Ishikawa (cell line): ENCODE results near the gene SMPD3.

Experiments used
- CEBPB ChIP-seq: IDR thresholded peaks from 2 replicates; pipeline ENCODE4 v1.6.1; 2012
- CREB1 ChIP-seq: IDR thresholded peaks from 2 replicates; pipeline ENCODE4 v1.6.1; 2012; ENCODE audit warnings: low read depth
- EGR1 ChIP-seq: IDR thresholded peaks from 2 replicates; pipeline ENCODE4 v1.6.1; 2012
- EP300 ChIP-seq: IDR thresholded peaks from 2 replicates; pipeline ENCODE4 v1.6.1; 2012; ENCODE audit warnings: borderline replicate concordance
- FOXM1 ChIP-seq: IDR thresholded peaks from 2 replicates; pipeline ENCODE4 v1.6.1; 2012; ENCODE audit warnings: low read depth, borderline replicate concordance
- NFIC ChIP-seq: IDR thresholded peaks from 2 replicates; pipeline ENCODE4 v1.6.1; 2012
- RAD21 ChIP-seq: IDR thresholded peaks from 2 replicates; pipeline ENCODE4 v1.6.1; 2012; ENCODE audit warnings: low read depth
- TAF1 ChIP-seq: IDR thresholded peaks from 2 replicates; pipeline ENCODE4 v1.6.1; 2012; ENCODE audit warnings: low read depth, mild to moderate bottlenecking
- TCF12 ChIP-seq: IDR thresholded peaks from 2 replicates; pipeline ENCODE4 v1.6.1; 2012; ENCODE audit warnings: low read depth
- TEAD4 ChIP-seq: IDR thresholded peaks from 2 replicates; pipeline ENCODE4 v1.6.1; 2012
- YY1 ChIP-seq: IDR thresholded peaks from 2 replicates; pipeline ENCODE4 v1.6.1; 2012; ENCODE audit warnings: low read depth
- ZBTB7A ChIP-seq: IDR thresholded peaks from 2 replicates; pipeline ENCODE4 v1.6.1; 2012; ENCODE audit warnings: low read depth
- TF ChIP-seq, protein P1 (sequence below): IDR thresholded peaks from 2 replicates; pipeline ENCODE4 v1.6.1; 2012
- TF ChIP-seq, protein P2 (sequence below): IDR thresholded peaks from 2 replicates; pipeline ENCODE4 v1.6.1; 2012; ENCODE audit warnings: low read depth, mild to moderate bottlenecking
- TF ChIP-seq, protein P3 (sequence below): IDR thresholded peaks from 2 replicates; pipeline ENCODE4 v1.6.1; 2012

Gene SMPD3

DNA sequence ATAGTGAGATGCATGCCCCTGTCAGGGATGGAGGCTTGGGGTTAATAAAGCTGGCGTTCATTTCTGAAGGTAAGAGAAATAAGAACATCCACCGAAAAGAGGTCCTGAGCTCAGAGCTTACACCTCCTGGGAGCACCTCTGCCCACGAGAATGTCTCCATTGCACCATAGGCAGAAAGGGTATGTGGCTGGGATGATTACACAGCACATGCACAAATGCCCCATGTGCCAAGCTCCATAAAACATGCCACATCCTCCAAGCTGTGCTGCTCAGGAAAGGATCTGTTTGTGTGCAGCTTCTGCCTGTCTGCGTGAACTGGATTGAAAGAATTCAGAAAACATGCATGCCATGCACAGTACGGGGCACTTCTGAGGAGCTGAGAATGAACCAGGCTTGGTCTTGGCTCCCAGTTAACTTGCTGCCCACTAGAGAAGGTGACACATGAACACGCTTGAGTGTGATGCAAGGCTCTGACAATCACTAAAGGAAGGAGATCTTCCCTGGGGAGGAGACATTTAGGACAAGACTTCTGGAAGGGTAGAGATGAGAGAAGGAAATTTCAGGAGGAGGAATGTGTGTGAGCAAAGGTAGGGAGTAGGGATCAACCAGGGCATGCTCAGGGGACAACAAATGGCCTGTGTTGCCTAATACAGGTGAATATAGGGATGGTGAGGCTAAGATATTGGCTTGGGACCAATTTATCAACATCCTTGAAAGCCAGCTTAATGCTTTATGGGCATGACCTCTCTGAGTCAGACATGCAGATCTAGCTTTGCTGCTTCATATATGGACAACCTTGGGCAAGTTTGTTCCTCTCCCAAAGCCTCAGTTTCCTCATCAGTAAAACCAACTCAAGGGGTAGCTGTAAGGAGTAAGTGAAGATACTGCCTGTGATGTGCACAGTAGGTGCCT lies 32.0 kb upstream of the SMPD3 start:
- TF ChIP-seq RAD21 (no peak), CREB1 (no peak)

DNA sequence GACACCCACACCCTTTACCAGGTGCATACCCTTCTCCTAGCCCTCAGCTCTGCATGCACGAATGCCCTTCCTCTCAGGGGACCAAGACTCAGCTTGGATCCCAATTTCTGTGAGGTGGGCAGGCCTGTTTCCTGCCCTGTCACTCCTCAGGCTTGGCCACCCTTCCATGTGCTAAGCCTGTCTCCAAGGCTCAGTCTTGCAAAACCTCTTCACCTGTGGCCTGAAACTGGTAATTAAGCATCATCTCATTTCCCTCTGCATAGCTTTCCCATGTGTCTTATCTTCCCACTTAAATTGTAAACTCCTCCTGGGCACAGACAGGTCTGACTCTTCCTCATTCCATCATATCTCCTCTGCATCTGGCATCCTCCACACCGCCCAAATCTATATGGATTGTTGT lies 31.0 kb upstream of the SMPD3 start:
- TF ChIP-seq YY1 (no peak), ZBTB7A (no peak), NFIC (no peak), RAD21 (no peak), EGR1 (no peak), TEAD4 (no peak), CREB1 (no peak), CEBPB (no peak), TCF12 (no peak)
- TF ChIP-seq, protein P1, sequence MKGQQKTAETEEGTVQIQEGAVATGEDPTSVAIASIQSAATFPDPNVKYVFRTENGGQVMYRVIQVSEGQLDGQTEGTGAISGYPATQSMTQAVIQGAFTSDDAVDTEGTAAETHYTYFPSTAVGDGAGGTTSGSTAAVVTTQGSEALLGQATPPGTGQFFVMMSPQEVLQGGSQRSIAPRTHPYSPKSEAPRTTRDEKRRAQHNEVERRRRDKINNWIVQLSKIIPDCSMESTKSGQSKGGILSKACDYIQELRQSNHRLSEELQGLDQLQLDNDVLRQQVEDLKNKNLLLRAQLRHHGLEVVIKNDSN: no peak

DNA sequence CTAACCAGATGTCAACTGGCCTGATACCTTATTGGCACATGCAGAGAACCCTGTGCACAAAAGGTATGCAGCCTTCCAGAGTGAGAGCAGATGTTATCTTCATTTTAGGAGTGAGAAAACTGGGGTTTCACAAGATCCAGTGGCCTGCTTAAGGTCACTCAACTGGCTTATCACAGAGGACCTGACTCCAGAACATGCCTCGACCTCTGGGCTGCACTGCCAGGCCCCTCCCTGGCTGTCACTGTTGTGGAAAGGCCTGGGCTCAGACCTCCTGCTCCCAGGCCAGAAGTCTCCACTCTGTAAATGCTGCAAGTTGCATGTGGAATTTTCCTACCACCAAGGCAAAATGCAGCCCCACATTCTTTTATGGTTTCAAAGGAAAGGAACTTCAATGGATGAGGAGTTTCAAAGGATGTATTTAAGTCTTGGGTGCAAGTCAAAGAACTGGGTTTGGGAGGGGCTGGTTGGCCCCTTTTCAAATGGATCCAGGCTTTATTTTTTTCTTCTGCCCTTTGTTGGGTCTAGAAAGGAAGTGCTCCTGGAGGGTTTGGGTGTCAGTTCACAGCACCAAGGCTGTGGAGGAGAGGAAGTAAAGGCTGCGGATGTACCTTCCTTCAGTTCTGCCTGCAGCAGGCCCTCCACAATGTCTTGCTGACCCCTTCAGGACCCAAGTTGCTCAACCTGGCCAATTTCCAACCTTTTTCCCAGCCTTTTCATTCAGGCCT lies 30.4 kb upstream of the SMPD3 start:
- TF ChIP-seq CEBPB: no peak
- no peak for TF ChIP-seq TCF12
- TF ChIP-seq, protein P2, sequence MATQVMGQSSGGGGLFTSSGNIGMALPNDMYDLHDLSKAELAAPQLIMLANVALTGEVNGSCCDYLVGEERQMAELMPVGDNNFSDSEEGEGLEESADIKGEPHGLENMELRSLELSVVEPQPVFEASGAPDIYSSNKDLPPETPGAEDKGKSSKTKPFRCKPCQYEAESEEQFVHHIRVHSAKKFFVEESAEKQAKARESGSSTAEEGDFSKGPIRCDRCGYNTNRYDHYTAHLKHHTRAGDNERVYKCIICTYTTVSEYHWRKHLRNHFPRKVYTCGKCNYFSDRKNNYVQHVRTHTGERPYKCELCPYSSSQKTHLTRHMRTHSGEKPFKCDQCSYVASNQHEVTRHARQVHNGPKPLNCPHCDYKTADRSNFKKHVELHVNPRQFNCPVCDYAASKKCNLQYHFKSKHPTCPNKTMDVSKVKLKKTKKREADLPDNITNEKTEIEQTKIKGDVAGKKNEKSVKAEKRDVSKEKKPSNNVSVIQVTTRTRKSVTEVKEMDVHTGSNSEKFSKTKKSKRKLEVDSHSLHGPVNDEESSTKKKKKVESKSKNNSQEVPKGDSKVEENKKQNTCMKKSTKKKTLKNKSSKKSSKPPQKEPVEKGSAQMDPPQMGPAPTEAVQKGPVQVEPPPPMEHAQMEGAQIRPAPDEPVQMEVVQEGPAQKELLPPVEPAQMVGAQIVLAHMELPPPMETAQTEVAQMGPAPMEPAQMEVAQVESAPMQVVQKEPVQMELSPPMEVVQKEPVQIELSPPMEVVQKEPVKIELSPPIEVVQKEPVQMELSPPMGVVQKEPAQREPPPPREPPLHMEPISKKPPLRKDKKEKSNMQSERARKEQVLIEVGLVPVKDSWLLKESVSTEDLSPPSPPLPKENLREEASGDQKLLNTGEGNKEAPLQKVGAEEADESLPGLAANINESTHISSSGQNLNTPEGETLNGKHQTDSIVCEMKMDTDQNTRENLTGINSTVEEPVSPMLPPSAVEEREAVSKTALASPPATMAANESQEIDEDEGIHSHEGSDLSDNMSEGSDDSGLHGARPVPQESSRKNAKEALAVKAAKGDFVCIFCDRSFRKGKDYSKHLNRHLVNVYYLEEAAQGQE: no peak
- no peak for TF ChIP-seq TAF1
- no peak for TF ChIP-seq YY1
- no peak for TF ChIP-seq EP300
- no peak for TF ChIP-seq FOXM1
- no peak for TF ChIP-seq ZBTB7A
- TF ChIP-seq, protein P3, sequence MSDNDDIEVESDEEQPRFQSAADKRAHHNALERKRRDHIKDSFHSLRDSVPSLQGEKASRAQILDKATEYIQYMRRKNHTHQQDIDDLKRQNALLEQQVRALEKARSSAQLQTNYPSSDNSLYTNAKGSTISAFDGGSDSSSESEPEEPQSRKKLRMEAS: no peak
- no peak for TF ChIP-seq NFIC
- no peak for TF ChIP-seq RAD21
- no peak for TF ChIP-seq EGR1
- TF ChIP-seq, protein P1: no peak
- no peak for TF ChIP-seq CREB1
- TF ChIP-seq TEAD4: no peak

DNA sequence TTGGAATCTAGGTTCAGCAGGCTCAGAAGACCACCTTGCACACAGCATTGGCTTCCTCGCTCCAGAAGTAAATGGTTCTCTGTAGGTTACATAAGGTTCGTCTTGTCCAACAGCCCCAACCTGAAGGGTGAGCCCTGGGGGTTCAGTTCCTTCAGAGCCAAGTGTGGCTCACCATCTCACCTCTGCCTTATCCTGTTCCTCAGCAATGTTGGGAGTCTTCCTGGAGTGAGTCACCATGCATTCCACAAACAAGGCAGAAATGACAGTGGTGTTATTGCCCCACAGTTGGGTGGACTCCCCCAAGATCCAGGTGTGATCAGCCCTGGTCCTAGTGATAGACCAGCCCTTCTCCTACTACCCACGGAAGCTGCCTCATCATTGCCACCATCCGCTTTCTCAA lies 26.8 kb upstream of the SMPD3 start:
- TF ChIP-seq CEBPB: no peak
- TF ChIP-seq ZBTB7A: no peak
- TF ChIP-seq, protein P1: no peak
- TF ChIP-seq TAF1: no peak
- TF ChIP-seq, protein P3: no peak
- TF ChIP-seq FOXM1: no peak
- no peak for TF ChIP-seq RAD21
- no peak for TF ChIP-seq TCF12
- TF ChIP-seq, protein P2: no peak
- TF ChIP-seq TEAD4: no peak
- no peak for TF ChIP-seq EGR1

DNA sequence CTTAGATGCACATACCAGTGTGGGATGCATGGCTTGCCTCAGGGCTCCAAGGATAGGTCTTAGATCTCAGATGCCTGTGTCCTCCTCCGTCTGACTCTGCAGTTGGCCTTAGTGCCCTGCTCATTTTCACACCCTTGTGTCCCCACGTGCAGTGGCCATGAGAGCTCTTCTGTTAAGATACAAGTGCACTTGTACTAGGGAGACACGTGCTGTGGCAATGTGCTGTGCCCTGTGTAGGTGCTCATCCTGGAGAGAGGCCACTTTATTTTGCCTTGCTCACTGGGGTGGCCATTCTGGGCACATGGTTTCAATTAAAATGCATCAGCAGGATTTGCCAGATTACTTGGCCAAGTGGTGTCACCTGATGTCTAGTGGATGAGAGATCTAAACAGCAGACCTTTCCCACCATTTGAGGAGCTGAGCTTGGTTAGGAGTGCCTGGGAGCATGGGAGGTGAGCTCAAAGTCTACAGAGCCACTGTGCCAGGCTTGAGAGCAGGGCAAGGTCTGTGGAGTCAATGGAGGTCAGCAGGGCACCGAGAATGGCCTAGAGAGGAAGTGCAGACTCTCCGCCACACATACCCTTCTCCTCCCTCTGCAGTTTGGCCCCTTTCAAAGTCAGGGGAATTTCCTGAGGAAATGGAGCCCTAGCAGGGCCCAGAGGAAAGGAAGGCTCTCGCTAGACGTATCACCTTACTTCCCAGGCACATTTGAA lies 25.2 kb upstream of the SMPD3 start:
- TF ChIP-seq, protein P3: no peak
- TF ChIP-seq FOXM1 (no peak), RAD21 (no peak), CEBPB (no peak), EP300 (no peak), TAF1 (no peak)
